Immature natural killer cell (primary cell): ENCODE measurements around the gene CATSPER3. TPM values are rescaled to one million over a fixed set of nuclear protein-coding genes. Genes with fewer than 3 reads are reported as not detected.

ENCODE experiments used
- DNase-seq, 3 donors: peaks; one replicate each; pipeline ENCODE4 v3.0.0; 2022; ENCODE audit warnings: mixed read lengths in 1 of 3
- H3K27ac Mint-ChIP-seq, 6 donors: one replicate each; pipeline ENCODE4 v1.8.0; 2020; ENCODE audit warnings: mixed read lengths in 6 of 6, mild to moderate bottlenecking in 5 of 6, inconsistent platforms in 4 of 6, moderate library complexity in 3 of 6
- H3K27me3 Mint-ChIP-seq, 3 donors: one replicate each; pipeline ENCODE4 v1.8.0; 2020 to 2021; ENCODE audit warnings: low read depth in 3 of 3, mild to moderate bottlenecking in 3 of 3, mixed read lengths in 3 of 3, moderate library complexity in 3 of 3, inconsistent platforms in 1 of 3
- H3K36me3 Mint-ChIP-seq, 3 donors: one replicate each; pipeline ENCODE4 v1.8.0; 2020; ENCODE audit warnings: mixed read lengths in 3 of 3, inconsistent platforms in 2 of 3, mild to moderate bottlenecking in 2 of 3
- H3K4me1 Mint-ChIP-seq, 2 donors: one replicate each; pipeline ENCODE4 v1.8.0; 2020; ENCODE audit warnings: inconsistent platforms in 2 of 2, mild to moderate bottlenecking in 2 of 2, mixed read lengths in 2 of 2, moderate library complexity in 1 of 2
- H3K4me3 Mint-ChIP-seq, 5 donors: one replicate each; pipeline ENCODE4 v1.8.0; 2020; ENCODE audit warnings: mild to moderate bottlenecking in 5 of 5, mixed read lengths in 5 of 5, inconsistent platforms in 3 of 5, moderate library complexity in 3 of 5
- H3K9me3 Mint-ChIP-seq, 6 donors: one replicate each; pipeline ENCODE4 v1.8.0; 2020; ENCODE audit warnings: mild to moderate bottlenecking in 6 of 6, mixed read lengths in 6 of 6, inconsistent platforms in 4 of 6, moderate library complexity in 3 of 6
- polyA plus RNA-seq, 3 donors: library from polyadenylated mRNA; unstranded; fragments of 300-500 nt; fragmentation: Illumina TruSeq; gene quantifications; one replicate each; pipeline ENCODE4 v1.2.3, GENCODE V29; 2021

CATSPER3 gene
- polyA plus RNA-seq, 3 donors from 2014 or later = 0.53 TPM; not detected in 2

DNA sequence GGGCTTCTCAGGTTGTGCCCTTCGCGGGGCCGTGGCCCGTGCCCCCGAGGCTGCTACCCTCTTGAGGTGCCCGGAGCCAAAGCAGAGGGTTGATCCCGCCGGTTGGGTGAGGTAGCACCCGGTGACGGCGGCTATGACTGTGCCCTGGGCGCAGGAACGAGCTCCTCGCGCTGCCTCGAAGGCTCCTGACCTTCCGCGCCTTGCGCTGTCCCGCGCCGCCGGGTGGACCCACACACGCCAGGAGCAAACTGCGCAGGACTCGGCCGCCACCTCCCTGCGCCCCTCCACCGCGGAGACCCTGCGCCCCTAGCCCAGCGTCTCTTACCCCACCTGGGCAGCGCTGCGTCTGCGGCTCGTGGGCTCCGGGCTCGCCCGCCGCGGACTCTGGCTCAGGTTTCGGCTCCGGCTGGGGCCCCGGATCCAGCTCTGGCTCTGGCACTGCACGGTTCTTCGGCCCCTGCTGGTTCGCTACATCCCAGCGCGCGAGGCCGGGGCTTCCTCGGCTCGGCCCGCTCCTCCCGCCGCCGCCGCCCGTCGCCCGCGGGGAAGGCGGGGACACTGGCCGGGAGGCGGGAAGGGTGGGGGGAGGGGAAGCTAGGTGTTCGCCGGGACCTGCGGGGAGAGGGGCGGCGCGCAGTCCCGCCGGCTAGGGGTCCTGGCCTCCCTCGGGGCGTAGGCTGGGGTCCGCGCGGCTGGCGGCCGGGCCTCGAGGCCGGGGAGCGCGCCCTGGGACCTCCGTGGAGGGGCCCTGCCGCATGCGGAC lies 71.7 kb downstream of the CATSPER3 start:
- Mint-ChIP-seq H3K36me3 (no peaks in the 10 kb centered on the region), H3K4me3 (no peak overlapping the region), H3K27ac (no peak overlapping the region), H3K27me3 (peaks cover 14 to 22% (median 20%) of the 10 kb centered on the region in 3 donors), H3K4me1 (peaks cover 0 to 12% of the 10 kb centered on the region in 2 donors), H3K9me3 (no peaks in the 10 kb centered on the region)
- no peak for DNase-seq

- DNase-seq = no peak
- Mint-ChIP-seq H3K36me3 (no peaks in the 10 kb centered on the region), H3K27ac (no peak overlapping the region), H3K27me3 (peaks cover 15 to 20% (median 20%) of the 10 kb centered on the region in 3 donors), H3K4me1 (peaks cover 0 to 9% of the 10 kb centered on the region in 2 donors), H3K9me3 (no peaks in the 10 kb centered on the region), H3K4me3 (no peak overlapping the region)
These were observed 72.3 kb downstream of the CATSPER3 start for GRCh38 chr5:135040034-135040332.

DNA sequence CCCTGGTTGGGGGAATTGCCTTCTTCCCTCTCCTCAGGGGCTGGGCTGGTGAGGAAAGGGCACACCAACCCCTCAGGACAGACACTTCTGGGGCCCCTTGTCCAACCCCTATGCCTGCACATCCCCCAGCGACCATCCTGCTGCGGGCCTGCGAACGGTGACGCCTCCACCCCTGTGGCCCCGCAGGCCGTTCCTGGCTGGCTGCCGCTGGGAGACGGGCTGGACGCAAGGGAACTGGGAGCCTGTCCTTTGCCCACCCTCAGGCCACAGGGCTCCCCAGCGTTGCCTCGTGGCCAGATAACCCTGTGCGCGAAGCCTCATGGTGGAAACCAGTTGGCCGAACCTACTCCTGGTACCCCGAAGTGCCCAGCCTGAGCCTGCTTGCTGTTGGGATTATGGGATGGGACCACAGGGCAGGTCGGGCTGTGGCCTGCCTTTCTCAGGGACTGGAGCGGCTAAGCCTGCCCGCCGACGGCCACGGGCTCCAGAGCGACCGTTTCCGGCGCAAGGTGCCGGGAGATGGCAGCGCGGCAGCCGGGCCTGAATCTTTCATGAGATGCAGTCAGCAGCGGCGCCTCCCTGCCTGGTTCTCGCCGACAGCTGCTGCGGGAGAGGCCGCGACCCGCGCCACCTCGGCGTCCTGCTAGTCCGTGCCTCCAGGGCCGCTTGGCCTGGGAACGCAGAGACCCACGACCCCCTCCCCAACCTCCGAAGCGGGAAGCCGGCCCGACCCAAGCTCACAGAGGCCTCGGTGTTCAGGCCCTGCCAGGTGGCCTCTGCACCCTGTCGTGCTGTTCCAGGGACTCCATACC lies 72.8 kb downstream of the CATSPER3 start:
- DNase-seq = no peak
- Mint-ChIP-seq H3K4me3 (no peak overlapping the region), H3K4me1 (peaks cover 0 to 6% of the 10 kb centered on the region in 2 donors), H3K27me3 (peaks cover 15 to 18% (median 15%) of the 10 kb centered on the region in 3 donors), H3K36me3 (no peaks in the 10 kb centered on the region), H3K27ac (no peak overlapping the region), H3K9me3 (no peaks in the 10 kb centered on the region)

DNA sequence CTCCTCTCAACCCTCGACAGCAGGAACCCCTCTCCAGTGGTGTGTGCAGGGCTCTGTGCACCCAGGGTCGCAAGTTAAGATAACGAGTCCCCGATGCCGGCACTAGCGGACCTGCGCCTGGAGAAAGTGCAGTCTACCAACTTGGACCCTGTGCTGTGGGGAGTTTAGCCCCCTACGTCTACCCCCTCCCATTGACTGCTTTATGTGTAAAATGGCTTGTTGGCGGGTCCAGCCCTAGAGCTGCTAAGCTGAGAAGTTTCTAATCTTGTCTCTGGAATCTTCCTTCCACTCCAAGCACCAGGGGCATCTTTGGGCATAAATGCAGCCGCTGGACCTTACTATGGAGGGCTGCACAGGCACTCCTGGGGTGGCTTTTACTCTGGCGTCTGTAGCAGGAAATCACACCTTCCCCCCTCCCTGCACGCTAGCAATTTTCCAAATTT lies 73.5 kb downstream of the CATSPER3 start:
- no peaks in the 10 kb centered on the region for H3K36me3 Mint-ChIP-seq
- H3K9me3 Mint-ChIP-seq = no peaks in the 10 kb centered on the region
- peaks cover 12 to 15% (median 15%) of the 10 kb centered on the region in 3 donors for H3K27me3 Mint-ChIP-seq
- DNase-seq = no peak
- H3K4me1 Mint-ChIP-seq = peaks cover 0 to 6% of the 10 kb centered on the region in 2 donors
- no peak overlapping the region for H3K27ac Mint-ChIP-seq
- no peak overlapping the region for H3K4me3 Mint-ChIP-seq

DNA sequence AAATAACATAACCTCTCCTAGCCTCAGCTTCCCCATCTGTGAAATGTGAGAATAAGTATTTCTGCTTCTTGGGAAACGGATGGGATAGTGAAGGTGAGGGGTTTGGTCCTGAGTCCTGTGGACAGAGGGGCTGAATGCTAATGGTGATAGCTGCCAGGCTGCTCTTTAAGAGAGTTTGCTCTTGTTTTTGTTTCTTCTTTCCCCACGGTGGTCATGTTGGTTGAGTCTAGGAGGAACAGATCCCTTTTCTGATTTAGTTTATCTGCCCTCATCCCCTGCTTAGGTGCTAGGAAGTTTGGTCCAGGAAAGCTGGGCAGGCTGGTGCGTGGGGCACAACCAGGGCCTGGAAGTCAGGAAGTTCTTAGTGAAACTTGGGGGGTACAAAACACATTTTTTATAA lies 74.0 kb downstream of the CATSPER3 start:
- Mint-ChIP-seq H3K9me3 (no peaks in the 10 kb centered on the region), H3K4me1 (peaks cover 0 to 6% of the 10 kb centered on the region in 2 donors), H3K36me3 (no peaks in the 10 kb centered on the region), H3K4me3 (no peak overlapping the region), H3K27ac (no peak overlapping the region), H3K27me3 (peaks cover 12 to 15% (median 13%) of the 10 kb centered on the region in 3 donors)
- DNase-seq = no peak

GRCh38 chr5:135042595-135042994 lies 74.9 kb downstream of the CATSPER3 start:
- H3K36me3 Mint-ChIP-seq = no peaks in the 10 kb centered on the region

DNA sequence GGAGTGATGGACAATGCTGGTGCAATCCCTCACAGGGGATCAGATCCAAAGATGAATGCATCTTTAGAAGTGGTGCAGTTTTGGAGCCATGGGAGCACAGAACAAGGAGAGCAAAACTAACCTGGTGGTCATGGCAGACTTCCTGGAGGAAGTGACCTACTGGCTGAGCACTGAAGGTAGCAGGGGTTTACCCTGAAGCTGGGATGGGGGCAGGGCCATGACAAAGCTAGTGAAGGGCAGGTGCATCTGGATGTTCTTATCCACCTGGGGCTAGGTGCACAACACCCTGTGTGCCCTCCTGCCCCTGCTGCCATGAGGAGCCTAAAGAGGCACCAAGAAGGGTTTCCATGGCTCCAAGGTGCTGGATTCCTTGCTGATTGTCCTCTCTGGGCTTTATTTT lies 77.8 kb downstream of the CATSPER3 start:
- peaks cover 0 to 4% of the 10 kb centered on the region in 2 donors for H3K4me1 Mint-ChIP-seq
- no peak overlapping the region for H3K27ac Mint-ChIP-seq
- H3K4me3 Mint-ChIP-seq = no peak overlapping the region
- peaks cover 14 to 18% (median 15%) of the 10 kb centered on the region in 3 donors for H3K27me3 Mint-ChIP-seq
- no peaks in the 10 kb centered on the region for H3K36me3 Mint-ChIP-seq
- no peaks in the 10 kb centered on the region for H3K9me3 Mint-ChIP-seq
- no peak for DNase-seq

More at GRCh38 chr5:135042595-135042994, 74.9 kb downstream of the CATSPER3 start:
- Mint-ChIP-seq H3K9me3 (no peaks in the 10 kb centered on the region), H3K4me1 (peaks cover 0 to 6% of the 10 kb centered on the region in 2 donors), H3K4me3 (no peak overlapping the region), H3K27ac (no peak overlapping the region), H3K27me3 (peaks cover 11 to 15% (median 12%) of the 10 kb centered on the region in 3 donors)
- DNase-seq = no peak

DNA sequence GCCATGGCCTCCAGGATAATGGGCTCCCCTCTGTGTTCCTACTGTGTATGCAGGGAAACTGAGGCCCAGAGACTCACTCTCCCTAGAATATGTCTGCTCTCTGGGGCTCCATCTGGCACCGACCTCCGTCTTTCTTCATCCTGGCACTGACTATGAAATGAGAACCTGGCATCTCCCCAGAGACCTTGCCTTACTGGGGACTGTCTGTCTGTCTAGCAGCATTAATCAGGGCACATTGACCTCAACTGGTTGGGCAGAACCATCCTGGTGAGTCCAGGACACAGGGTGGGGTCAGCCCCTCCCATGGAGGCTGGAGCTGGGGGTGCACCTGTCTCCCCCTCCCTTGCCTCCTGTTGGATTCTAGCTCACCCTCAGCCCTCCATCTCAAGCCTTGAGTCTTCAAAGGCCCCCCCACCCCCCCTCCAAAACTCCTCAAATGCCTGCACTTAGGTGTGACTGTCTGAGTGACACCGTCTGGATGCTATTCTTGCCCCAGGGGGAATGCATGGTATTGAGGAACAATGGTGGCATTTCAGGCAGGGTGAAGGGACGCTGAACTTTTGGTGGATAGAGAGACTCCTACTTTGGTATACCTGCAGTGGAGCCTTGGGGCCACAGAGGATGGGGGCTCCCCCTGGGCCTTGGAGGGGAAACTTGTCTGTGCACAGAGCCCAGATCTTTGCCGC lies 79.1 kb downstream of the CATSPER3 start:
- Mint-ChIP-seq H3K4me3 (no peak overlapping the region), H3K27ac (no peak overlapping the region), H3K4me1 (no peaks in the 10 kb centered on the region), H3K36me3 (no peaks in the 10 kb centered on the region), H3K9me3 (peaks cover 0 to 1% (median 0%) of the 10 kb centered on the region in 6 donors), H3K27me3 (peaks cover 12 to 18% (median 16%) of the 10 kb centered on the region in 3 donors)
- no peak for DNase-seq

GRCh38 chr5:135047347-135047695 lies 79.6 kb downstream of the CATSPER3 start:
- H3K9me3 Mint-ChIP-seq = peaks cover 0 to 1% (median 0%) of the 10 kb centered on the region in 6 donors
- no peak overlapping the region for H3K4me3 Mint-ChIP-seq
- no peak overlapping the region for H3K27ac Mint-ChIP-seq
- DNase-seq = no peak
- peaks cover 9 to 20% (median 18%) of the 10 kb centered on the region in 3 donors for H3K27me3 Mint-ChIP-seq
- H3K4me1 Mint-ChIP-seq = no peaks in the 10 kb centered on the region
- H3K36me3 Mint-ChIP-seq = no peaks in the 10 kb centered on the region

- H3K9me3 Mint-ChIP-seq = peaks cover 0 to 1% (median 0%) of the 10 kb centered on the region in 6 donors
- H3K27me3 Mint-ChIP-seq = peaks cover 8 to 16% (median 15%) of the 10 kb centered on the region in 3 donors
- no peaks in the 10 kb centered on the region for H3K36me3 Mint-ChIP-seq
- no peak overlapping the region for H3K4me3 Mint-ChIP-seq
- no peak for DNase-seq
- no peak overlapping the region for H3K27ac Mint-ChIP-seq
- no peaks in the 10 kb centered on the region for H3K4me1 Mint-ChIP-seq
These were observed 80.6 kb downstream of the CATSPER3 start for GRCh38 chr5:135048286-135048685.

- DNase-seq = no peak
- Mint-ChIP-seq H3K27me3 (peaks cover 8 to 16% (median 15%) of the 10 kb centered on the region in 3 donors), H3K27ac (no peak overlapping the region), H3K4me1 (no peaks in the 10 kb centered on the region), H3K9me3 (peaks cover 0 to 1% (median 0%) of the 10 kb centered on the region in 6 donors), H3K4me3 (no peak overlapping the region), H3K36me3 (no peaks in the 10 kb centered on the region)
These were observed 81.2 kb downstream of the CATSPER3 start for GRCh38 chr5:135048930-135049329.

DNA sequence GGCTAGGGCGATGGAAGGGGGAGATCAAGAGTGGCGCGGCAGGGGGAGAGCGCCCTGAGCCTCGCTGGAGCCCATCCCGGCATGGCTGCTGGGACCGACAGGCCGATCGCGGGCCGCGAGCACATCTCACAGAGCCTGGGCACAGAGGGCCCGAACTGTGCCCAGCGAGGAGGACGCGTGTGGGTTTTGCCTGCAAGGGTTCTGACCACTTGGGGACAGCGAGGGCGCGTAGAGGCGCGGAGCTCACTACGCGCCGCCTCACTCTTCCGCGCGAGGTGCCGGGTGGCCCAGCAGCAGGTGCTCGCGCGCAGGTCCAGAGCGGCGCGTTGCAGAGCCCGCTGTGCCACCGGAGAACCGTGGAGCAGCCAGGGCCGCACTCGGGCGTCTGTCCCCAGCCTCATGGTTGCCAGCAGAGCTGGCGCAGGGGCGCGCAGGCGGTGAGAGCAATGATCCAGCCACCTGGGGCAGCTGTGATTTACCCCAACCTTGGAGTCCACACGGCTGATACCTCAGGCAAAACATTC lies 82.6 kb downstream of the CATSPER3 start:
- Mint-ChIP-seq H3K4me3 (no peak overlapping the region), H3K36me3 (no peaks in the 10 kb centered on the region), H3K27ac (no peak overlapping the region), H3K27me3 (peaks cover 8 to 14% (median 13%) of the 10 kb centered on the region in 3 donors), H3K4me1 (no peaks in the 10 kb centered on the region), H3K9me3 (peaks cover 0 to 1% (median 0%) of the 10 kb centered on the region in 6 donors)
- no peak for DNase-seq

- no peaks in the 10 kb centered on the region for H3K36me3 Mint-ChIP-seq
- no peaks in the 10 kb centered on the region for H3K4me1 Mint-ChIP-seq
- peaks cover 8 to 17% (median 13%) of the 10 kb centered on the region in 3 donors for H3K27me3 Mint-ChIP-seq
- H3K4me3 Mint-ChIP-seq = no peak overlapping the region
- no peak overlapping the region for H3K27ac Mint-ChIP-seq
- DNase-seq = no peak
- H3K9me3 Mint-ChIP-seq = peaks cover 0 to 1% (median 0%) of the 10 kb centered on the region in 6 donors
These were observed 83.7 kb downstream of the CATSPER3 start for GRCh38 chr5:135051399-135051798.
